Erythroblast (primary cell): ENCODE data around the gene FLNA.

Experiments
- GATA1 ChIP-seq: IDR thresholded peaks from 2 replicates; pipeline ENCODE4 v1.6.1; 2011; ENCODE audit warnings: low read depth, mild to moderate bottlenecking, control low read depth, low read length, moderate library complexity
- POLR2A ChIP-seq: IDR thresholded peaks from 2 replicates; pipeline ENCODE4 v1.6.1; 2011; ENCODE audit warnings: mild to moderate bottlenecking, low read length

GRCh38 chrX:154401045-154401799 lies 26.8 kb upstream of the FLNA start:
- TF ChIP-seq POLR2A (peak; percentile 74), GATA1 (no peak)
